ENCODE measurements around the gene PALM3.
A peak's percentile ranks its signal among the peaks of the same experiment; 100 is the strongest.

PALM3 gene

GRCh38 chr19:14078411-14078810, 16.5 kb upstream of the PALM3 start:
- no peak for TF ChIP-seq CTCF (IDR thresholded peaks at IDR 0.05; ENCODE audit: extremely low read depth, missing control alignments)

GRCh38 chr19:14073925-14074838, 12.3 kb upstream of the PALM3 start:
- DNase-seq (ENCODE audit: low spot score), result peak; percentile 34

More at GRCh38 chr19:14078411-14078810, 16.5 kb upstream of the PALM3 start:
- no peak for DNase-seq (ENCODE audit: low spot score)

GRCh38 chr19:14073261-14073924, 11.5 kb upstream of the PALM3 start:
- peak; percentile 92 for DNase-seq (ENCODE audit: low spot score)
- peak; percentile 83 for TF ChIP-seq CTCF (IDR thresholded peaks at IDR 0.05; ENCODE audit: extremely low read depth, missing control alignments)

More at GRCh38 chr19:14073925-14074838, 12.3 kb upstream of the PALM3 start:
- no peak for TF ChIP-seq CTCF (IDR thresholded peaks at IDR 0.05; ENCODE audit: extremely low read depth, missing control alignments)

- TF ChIP-seq CTCF (IDR thresholded peaks at IDR 0.05; ENCODE audit: extremely low read depth, missing control alignments), result no peak
- peak; percentile 77 for DNase-seq (ENCODE audit: low spot score)
These were observed 10.8 kb upstream of the PALM3 start, which contains the start of gene MISP3 for GRCh38 chr19:14072535-14073260. Gene MISP3 (plus strand): TSS chr19:14072786. CDS start chr19:14073310, 524 bp downstream.

DNA sequence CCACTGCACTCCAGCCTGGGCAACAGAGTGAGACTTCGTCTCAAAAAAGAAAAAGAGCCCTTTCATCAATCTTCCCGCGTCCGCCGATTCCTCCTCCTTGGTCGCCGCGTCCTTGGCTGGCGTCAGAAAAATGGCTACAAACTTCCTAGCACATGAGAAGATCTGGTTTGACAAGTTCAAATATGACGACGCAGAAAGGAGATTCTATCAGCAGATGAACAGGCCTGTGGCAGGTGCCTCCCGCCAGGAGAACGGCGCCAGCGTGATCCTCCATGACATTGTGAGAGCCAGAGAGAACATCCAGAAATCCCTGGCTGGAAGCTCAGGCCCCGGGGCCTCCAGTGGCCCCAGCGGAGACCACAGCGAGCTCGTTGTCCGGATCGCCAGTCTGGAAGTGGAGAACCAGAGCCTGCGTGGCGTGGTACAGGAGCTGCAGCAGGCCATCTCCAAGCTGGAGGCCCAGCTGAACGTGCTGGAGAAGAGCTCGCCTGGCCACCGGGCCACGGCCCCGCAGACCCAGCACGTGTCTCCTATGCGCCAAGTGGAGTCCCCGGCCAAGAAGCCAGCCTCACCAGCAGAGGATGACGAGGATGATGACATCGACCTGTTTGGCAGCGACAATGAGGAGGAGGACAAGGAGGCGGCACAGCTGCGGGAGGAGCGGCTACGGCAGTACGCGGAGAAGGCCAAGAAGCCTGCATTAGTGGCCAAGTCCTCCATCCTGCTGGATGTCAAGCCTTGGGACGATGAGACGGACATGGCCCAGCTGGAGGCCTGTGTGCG, 8.6 kb upstream of the PALM3 start:
- TF ChIP-seq CTCF (IDR thresholded peaks at IDR 0.05; ENCODE audit: extremely low read depth, missing control alignments), result no peak

GRCh38 chr19:14066134-14066533, 4.3 kb upstream of the PALM3 start:
- no peak for DNase-seq (ENCODE audit: low spot score)
- no peak for TF ChIP-seq CTCF (IDR thresholded peaks at IDR 0.05; ENCODE audit: extremely low read depth, missing control alignments)

More for the DNA sequence above, 8.6 kb upstream of the PALM3 start:
- no peak for DNase-seq (ENCODE audit: low spot score)
